AG04450 (cell line): ENCODE data around the gene MBD5. TPM values are rescaled to one million over a fixed set of nuclear protein-coding genes. Genes with fewer than 3 reads are reported as not detected.

Experiments
- CTCF ChIA-PET: fragments of 300-600, 350-600 bp; formaldehyde crosslinking; extraction: SDS; loops from one replicate; lab custom pipeline; 2022; ENCODE audit warnings: antibody characterized with exemption, inconsistent platforms; lab: Charles Lee
- POLR2A ChIA-PET: fragments of 350-600 bp; formaldehyde crosslinking; extraction: SDS; loops from one replicate; lab custom pipeline; 2021; ENCODE audit warnings: antibody characterized with exemption, inconsistent platforms; lab: Yijun Ruan, JAX
- DNase-seq: peaks from one replicate; pipeline ENCODE4 v3.0.0-alpha.2; 2011; ENCODE audit warnings: low read depth, low spot score
- H3K27ac ChIP-seq: one replicate; pipeline ENCODE4 v1.5.1; 2012; ENCODE audit warnings: low read depth, low read length, control low read depth
- H3K27me3 ChIP-seq: one replicate; pipeline ENCODE4 v1.6.0; 2012; ENCODE audit warnings: low read length; ENCODE audit not compliant: control insufficient read depth, insufficient read depth
- H3K4me3 ChIP-seq: 2 replicates; pipeline ENCODE4 v1.5.1; 2011; ENCODE audit warnings: mild to moderate bottlenecking, low read depth, low read length, control low read depth
- H3K9me3 ChIP-seq: 2 replicates; pipeline ENCODE4 v1.5.1; 2012; ENCODE audit warnings: low read length; ENCODE audit not compliant: control insufficient read depth, insufficient read depth
- polyA plus RNA-seq: library from polyadenylated mRNA; depleted of rRNA; stranded (reverse); fragments of >200 nt; gene quantifications from 2 replicates; pipeline ENCODE4 v1.2.3, GENCODE V29; 2011; rRNA removed
- small RNA-seq: library from RNA; depleted of rRNA; stranded (forward); fragments of <200 nt; gene quantifications from one replicate; pipeline ENCODE3, GENCODE V24; 2012; ENCODE audit warnings: low read depth; ENCODE audit not compliant: insufficient read length
- TF ChIP-seq, protein P1 (sequence below): IDR thresholded peaks from 2 replicates; pipeline ENCODE4 v1.5.1; 2011; ENCODE audit warnings: low read depth, low read length, control low read depth, inconsistent platforms

Gene MBD5
- polyA plus RNA-seq, 1 experiment: 40.4 TPM

DNA sequence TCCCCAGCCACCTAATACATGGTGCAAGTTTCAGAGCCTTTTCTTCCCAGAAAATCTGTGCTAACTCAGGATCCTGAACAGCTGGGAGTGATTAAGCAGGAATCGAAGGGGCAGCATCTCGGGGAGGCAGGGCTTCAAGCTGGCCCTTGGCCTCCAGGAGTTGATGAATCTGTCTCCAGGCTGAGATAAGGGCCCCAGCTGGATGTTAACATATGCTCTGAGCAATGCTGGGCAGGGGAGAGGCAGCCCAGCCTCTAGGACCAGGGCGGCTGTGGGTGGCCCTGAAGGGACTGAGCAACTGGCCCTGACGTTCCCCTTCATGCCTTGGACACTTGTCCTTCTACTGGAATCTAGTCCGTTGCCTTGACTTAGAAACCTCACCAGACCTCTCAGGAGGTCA is 539.6 kb downstream of the MBD5 start:
- no peak for DNase-seq
- CTCF ChIA-PET: no interaction called here
- Histone ChIP-seq H3K27me3 (peaks cover 3% of the 10 kb centered on the region), H3K9me3 (peaks cover 3% of the 10 kb centered on the region; the same call in 1 of the 2 replicates), H3K27ac (no peak overlapping the region), H3K4me3 (no peak overlapping the region)
- POLR2A ChIA-PET: no interaction called here
- TF ChIP-seq, protein P1, sequence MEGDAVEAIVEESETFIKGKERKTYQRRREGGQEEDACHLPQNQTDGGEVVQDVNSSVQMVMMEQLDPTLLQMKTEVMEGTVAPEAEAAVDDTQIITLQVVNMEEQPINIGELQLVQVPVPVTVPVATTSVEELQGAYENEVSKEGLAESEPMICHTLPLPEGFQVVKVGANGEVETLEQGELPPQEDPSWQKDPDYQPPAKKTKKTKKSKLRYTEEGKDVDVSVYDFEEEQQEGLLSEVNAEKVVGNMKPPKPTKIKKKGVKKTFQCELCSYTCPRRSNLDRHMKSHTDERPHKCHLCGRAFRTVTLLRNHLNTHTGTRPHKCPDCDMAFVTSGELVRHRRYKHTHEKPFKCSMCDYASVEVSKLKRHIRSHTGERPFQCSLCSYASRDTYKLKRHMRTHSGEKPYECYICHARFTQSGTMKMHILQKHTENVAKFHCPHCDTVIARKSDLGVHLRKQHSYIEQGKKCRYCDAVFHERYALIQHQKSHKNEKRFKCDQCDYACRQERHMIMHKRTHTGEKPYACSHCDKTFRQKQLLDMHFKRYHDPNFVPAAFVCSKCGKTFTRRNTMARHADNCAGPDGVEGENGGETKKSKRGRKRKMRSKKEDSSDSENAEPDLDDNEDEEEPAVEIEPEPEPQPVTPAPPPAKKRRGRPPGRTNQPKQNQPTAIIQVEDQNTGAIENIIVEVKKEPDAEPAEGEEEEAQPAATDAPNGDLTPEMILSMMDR: no peak

DNA sequence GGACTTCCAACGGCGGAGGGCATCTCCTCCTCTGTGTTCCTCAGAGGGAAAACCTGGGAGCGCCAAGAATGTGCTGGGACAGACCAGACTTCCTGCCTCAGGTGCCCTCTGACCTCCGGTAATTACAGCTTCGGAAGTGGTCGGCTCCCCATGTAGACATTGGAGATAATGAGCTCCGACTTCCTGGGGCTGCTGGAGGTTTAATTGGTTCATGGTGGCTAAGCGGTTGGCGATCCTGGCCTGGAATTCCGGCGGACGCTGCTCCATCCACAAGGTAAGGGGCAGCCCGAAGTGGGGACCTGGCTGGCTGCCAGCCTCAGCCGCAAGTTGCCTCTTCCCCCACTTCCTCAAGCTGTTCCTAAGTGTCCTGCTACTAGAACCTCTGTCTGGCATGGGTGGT is 540.5 kb downstream of the MBD5 start:
- Histone ChIP-seq H3K27me3 (peaks cover 3% of the 10 kb centered on the region), H3K4me3 (no peak overlapping the region), H3K27ac (no peak overlapping the region), H3K9me3 (peaks cover 3% of the 10 kb centered on the region; the same call in 1 of the 2 replicates)
- DNase-seq: no peak
- POLR2A ChIA-PET: no interaction called here
- TF ChIP-seq, protein P1: no peak
- CTCF ChIA-PET: interaction anchor here (1.0 kb wide), 1 partner anchor 572 kb away, joined by 3 read pairs; no protein-coding TSS in a partner anchor

DNA sequence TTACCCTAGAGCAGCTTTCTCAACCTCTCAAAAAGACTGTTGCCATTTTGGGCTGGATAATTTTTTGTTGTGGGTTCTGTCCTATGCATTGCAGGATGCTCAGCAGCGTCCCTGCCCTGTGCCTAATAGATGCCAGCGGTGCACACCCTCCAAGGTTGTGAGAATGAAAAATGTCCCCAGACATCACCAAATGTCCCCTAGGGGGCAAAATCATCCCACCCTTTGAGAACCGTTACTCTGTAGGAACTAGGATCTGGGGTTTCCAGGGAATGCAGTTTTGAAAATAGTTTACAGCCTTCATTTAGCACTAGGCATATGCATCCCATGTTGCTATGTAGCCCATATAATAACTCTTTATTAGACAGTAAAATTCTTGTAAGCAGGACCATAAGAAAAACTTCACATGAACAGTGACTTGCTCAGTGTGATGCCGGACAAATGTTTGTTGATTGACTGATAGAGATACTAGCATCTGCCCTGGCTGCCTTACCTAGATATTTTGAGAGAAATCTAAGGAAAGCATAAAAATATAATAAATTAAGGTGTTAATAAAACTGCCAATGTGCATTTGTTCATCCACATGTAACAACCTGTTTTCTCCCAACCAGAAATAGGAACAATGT is 544.5 kb downstream of the MBD5 start:
- CTCF ChIA-PET: no interaction called here
- TF ChIP-seq, protein P1: peak; percentile 20; the same call in 1 of the 2 replicates
- DNase-seq: no peak
- POLR2A ChIA-PET: no interaction called here
- Histone ChIP-seq H3K27me3 (peaks cover 5% of the 10 kb centered on the region), H3K9me3 (no peaks in the 10 kb centered on the region), H3K4me3 (no peak overlapping the region), H3K27ac (no peak overlapping the region)

Small RNA genes lying within 50 kb of the gene (small RNA-seq; reads per million reads assigned to genes)
- gene RF00554: not detected

Other genes starting within 250 kb of the MBD5 start
- 3.3 and 5.1 TPM in 2 replicates for gene ACVR2A, start 176.1 kb upstream of the MBD5 start, polyA plus RNA-seq
- gene ORC4, start 354 bp upstream of the MBD5 start, polyA plus RNA-seq: 27.0 and 49.7 TPM in 2 replicates